ENCODE results near the gene FXR1. TPM values are rescaled to one million over a fixed set of nuclear protein-coding genes. Genes with fewer than 3 reads are reported as not detected.
"Not testable (repeated sequence)": the region's sequence is repeated elsewhere in the genome, so short reads cannot be mapped to it uniquely, and the experiment has no call there.

The FXR1 gene
- total RNA-seq = 10 to 100 TPM; 57.6 to 64.7 TPM
- long read RNA-seq, full-length matches to known transcripts = 12 of 21 reads
- long read RNA-seq, partial matches to known transcripts = 5 of 21 reads
- long read RNA-seq, other reads (novel, unspliced or antisense) = 4 of 21 reads

- DNase-seq (peak; percentile 90 to 94), ATAC-seq (peak; percentile 98)
- intact Hi-C loops (cut with DNase I, micrococcal nuclease) = no loop called here
Measured at GRCh38 chr3:180912304-180913296, at the start of gene FXR1. FXR1 (plus strand) TSS chr3:180912670; CDS start chr3:180912686, 16 bp downstream.

GRCh38 chr3:180870008-180870699 lies 42.3 kb upstream of the FXR1 start:
- ATAC-seq = no peak
- peak in 1 of 2 donors; percentile 6 for DNase-seq
- intact Hi-C loops (cut with DNase I, micrococcal nuclease) = no loop called here

GRCh38 chr3:180871901-180872300 lies 40.6 kb upstream of the FXR1 start:
- ATAC-seq (no peak), DNase-seq (no peak)
- intact Hi-C loops (cut with DNase I, micrococcal nuclease) = no loop called here

DNA sequence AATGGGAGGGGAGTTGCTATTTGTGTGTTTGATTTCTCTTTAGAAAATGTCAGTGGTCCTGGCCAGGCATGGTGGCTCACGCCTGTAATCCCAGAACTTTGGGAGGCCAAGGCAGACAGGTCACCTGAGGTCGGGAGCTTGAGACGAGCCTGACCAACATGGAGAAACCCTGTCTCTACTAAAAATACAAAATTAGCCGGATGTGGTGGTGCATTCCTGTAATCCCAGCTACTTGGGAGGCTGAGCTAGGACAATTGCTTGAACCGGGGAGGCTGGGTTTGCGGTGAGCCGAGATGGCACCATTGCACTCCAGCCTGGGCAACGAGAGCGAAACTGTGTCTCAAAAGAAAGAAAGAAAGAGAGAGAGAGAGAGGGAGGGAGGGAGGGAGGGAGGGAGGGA lies 40.0 kb upstream of the FXR1 start:
- intact Hi-C loops (cut with DNase I, micrococcal nuclease); ATAC-seq: not testable (repeated sequence)

DNA sequence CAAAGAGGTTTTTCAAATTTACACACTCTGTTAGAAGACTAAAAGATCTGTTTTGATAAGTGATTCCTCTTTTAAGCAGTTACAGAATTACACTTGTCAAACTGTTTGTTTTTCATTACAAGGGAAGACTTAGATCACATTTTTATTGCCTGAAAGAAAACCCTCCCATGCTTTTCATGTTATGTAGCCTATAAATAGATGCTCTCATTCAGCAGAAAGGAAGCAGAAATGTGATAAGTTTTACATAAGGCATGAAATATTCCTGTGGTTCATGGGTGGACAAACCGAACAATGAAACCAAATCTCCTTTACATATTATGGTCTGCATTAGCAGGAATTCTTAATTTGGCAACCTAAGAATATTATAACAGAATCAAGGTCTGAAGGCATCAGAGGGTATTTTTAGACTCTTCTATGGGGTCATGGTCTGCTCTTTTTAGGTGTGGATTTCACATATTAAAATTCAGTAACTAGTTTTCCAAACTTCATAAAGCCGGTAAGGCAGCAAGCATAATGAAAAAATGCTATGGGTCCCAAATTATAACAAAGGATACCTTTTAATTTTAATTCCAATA lies 37.3 kb upstream of the FXR1 start:
- DNase-seq = no peak
- ATAC-seq = no peak
- intact Hi-C loops (cut with DNase I, micrococcal nuclease) = no loop called here

More for the DNA sequence above, 40.0 kb upstream of the FXR1 start:
- not testable (repeated sequence) for DNase-seq

DNA sequence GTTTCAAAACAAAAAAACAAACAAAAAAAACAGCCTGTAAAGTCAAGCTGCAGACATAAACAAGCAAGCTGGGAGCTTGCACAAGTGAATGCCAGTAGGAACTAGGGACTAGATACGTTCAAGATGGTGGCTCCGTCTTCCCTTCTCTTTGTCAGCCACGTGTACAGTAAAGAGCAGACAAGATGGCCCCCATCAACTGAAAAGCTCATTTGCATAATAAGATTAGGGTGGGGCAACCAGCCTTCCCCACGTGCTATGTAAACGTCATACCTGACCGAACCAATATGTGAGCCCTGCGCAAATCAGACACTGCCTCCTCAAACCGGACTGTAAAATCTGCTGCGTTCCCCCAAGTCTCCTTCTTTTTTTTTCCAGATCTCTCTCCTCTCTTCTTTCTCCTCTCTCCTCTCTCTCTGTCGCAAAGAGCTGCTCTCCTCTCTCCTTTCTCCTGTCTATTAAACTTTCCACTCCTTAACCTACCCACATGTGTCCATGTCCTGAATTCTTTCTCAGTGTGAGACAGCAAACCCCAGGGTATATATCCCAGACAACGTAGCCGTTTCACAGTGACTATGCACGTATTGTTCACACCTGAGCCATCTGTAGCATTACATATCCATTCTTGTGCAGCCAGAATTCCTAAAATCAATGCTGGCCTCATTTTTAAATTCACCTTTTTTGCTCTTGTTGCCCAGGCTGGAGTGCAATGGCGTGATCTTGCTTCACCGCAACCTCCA lies 31.2 kb upstream of the FXR1 start:
- intact Hi-C loops (cut with DNase I, micrococcal nuclease) = no loop called here
- DNase-seq (no peak), ATAC-seq (no peak)

DNA sequence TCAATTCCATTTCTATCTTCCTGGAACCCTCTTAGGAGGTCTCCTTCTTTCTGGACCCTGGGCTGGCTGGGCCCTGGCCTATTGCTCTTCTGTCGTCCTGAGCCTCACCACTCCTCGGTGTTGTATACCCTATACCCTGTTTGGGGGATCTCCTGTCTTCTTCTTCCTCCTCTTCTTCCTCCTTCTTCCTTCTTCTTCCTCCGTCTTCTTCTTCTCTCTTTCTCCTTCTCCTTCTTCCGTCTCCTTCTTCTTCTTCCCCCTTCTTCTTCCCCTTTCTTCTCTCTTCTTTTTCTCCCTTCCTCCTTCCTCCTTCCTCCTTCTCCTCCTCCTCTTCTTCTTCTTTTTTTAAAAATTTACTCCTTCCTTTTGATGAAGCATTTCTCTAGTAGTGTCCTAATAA lies 30.4 kb upstream of the FXR1 start:
- ATAC-seq (no peak), DNase-seq (no peak)
- intact Hi-C loops (cut with DNase I, micrococcal nuclease) = no loop called here

- ATAC-seq (no peak), DNase-seq (no peak)
- intact Hi-C loops (cut with DNase I, micrococcal nuclease) = no loop called here
Measured at GRCh38 chr3:180888992-180889560, 23.4 kb upstream of the FXR1 start.

GRCh38 chr3:180898572-180898971 lies 13.9 kb upstream of the FXR1 start:
- intact Hi-C loops (cut with DNase I, micrococcal nuclease) = no loop called here
- DNase-seq (no peak), ATAC-seq (no peak)

DNA sequence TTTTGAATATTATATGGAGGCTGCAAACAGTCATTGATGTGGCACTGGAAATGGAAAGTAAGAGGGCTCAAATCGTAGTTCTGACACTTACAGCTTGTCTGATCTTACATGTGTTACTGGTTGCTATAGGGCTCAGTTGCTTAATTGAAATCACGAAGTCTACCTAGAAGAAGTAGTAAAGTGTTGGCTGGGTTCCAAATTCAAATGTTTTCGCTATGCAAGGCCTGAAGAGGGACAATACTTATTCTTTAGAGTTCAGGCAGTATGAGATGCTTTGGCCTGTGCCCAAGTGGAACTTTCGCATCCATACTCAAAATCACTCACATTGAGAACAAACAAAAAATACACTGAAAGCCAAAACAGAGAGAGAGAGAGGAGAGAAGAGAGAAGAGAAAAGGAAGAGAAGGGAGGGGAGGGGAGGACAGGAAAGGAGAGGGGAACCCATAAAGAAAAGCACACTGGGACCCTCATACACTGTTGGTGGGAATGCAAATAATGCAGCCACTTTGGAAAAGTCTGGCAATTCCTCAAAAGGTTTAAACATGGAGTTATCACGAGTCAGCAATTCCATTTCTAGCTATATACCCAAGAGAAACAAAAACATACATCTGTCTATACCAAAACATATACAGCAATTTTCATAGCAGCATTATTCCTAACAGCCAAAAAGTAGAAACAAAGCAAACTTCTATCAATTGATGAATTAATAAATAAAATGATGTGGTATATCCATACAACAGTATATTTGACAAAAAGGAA lies 2.9 kb upstream of the FXR1 start:
- ATAC-seq (no peak), DNase-seq (no peak)
- intact Hi-C loops (cut with DNase I, micrococcal nuclease) = no loop called here

DNA sequence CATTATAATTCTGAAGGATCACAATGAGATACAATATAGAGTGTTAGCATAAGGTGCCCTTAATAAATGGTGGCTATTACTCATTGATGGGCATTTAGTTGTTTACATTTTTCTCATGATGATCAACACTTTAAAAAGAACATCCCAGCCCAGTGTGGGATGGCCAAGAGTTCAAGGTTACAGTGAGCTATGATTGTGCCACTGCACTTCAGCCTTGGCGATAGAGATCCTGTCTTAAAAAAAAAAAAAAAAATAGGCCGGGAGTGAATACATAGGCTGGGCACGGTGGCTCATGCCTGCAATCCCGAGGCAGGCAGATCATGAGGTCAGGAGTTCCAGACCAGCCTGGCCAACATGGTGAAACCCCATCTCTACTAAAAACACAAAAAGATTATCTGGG lies 1.6 kb upstream of the FXR1 start:
- intact Hi-C loops (cut with DNase I, micrococcal nuclease) = no loop called here
- ATAC-seq (no peak), DNase-seq (no peak)

GRCh38 chr3:180911876-180912303 lies 580 bp upstream of the FXR1 start:
- DNase-seq (no peak), ATAC-seq (no peak)
- intact Hi-C loops (cut with DNase I, micrococcal nuclease) = no loop called here

DNA sequence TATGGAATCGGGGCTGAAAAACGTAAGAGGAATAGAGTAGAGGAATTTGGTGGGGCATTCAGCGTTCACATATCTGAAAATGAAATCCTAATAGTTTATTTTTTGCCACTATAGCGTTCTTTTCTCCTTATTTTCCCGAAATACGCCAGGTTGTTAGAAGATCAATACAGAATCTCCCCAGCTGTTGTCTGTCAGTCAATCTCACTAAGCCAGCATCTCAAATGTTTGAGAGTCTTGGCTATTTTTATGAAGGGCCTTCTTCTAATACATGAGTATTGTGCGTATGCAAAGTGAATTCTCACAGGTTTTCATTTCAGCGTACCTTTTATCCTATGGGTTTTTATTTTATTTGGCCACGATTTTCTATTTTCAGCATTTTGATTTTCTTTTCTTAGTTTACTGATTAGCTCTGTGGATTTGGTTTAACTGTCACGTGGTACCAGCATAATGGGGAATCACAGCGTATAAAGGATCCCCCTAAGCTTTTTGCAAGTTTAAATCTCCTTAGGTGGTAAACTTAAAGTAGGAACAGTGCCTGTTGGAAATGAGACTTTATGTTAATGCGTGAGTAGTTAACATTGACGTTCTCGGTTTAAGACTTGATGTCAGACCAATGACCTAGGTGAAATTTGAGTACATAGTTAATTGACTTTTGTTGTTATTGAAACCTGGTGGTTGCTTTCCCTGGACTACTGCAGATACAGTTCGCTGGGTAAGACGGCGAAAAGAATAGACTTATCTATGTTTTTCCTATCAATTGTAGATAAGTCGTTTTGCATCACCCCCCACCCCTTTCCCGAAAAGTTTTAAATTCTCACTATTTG lies 1.3 kb downstream of the FXR1 start:
- intact Hi-C loops (cut with DNase I, micrococcal nuclease) = no loop called here
- ATAC-seq = no peak
- no peak for DNase-seq

GRCh38 chr3:180918542-180918941 lies 6.1 kb downstream of the FXR1 start:
- no peak for ATAC-seq
- no peak for DNase-seq
- intact Hi-C loops (cut with DNase I, micrococcal nuclease) = no loop called here

GRCh38 chr3:180922242-180922641 lies 9.8 kb downstream of the FXR1 start:
- intact Hi-C loops (cut with DNase I, micrococcal nuclease) = no loop called here
- DNase-seq (no peak), ATAC-seq (no peak)

DNA sequence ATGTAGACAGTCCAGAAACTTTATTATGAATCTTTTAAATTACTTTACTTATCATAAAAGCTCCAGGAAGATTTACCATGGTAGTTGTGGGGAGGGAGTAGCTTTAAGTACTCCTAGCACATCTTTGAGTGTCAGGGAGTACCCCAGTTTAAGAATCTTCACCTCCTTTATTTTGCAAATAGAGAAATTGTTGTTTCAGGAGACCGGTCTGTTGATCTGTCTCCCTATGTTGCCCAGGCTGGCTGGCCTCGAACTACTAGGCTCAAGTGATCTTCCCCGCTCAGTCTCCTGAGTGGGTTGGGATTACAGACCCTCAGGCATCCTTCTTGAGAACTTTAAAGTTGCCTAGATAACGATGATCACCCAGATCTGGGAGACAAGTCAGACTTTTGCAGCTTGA lies 11.1 kb downstream of the FXR1 start:
- intact Hi-C loops (cut with DNase I, micrococcal nuclease) = no loop called here
- no peak for ATAC-seq
- DNase-seq = no peak

- intact Hi-C loops (cut with DNase I, micrococcal nuclease) = no loop called here
- ATAC-seq = no peak
- no peak for DNase-seq
Measured at GRCh38 chr3:180926526-180926925, 14.1 kb downstream of the FXR1 start.
